ENCODE measurements around the gene UBC.

DNA sequence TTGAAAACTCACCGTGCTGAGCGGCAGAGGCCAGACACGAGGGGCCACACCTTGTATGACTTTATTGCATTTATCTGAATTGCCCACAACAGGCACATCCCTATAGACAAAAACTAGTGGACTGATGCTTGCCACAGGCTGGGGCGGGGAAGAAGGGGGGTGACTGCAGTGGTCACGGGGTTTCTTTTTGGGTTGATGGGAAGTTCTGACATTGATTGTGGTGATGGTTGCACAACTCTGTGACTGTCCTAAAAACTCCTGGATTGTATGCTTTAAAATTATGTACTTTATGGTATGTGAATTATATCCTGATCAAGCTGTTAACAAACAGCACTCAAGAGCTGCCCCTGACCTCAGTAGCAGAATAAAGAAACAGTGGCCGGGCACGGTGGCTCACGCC is 48.8 kb upstream of the UBC start:
- no peak for TF ChIP-seq ZFP3 (CRISPR knock-in tag; IDR thresholded peaks at IDR 0.05)
- TF ChIP-seq, protein P1, sequence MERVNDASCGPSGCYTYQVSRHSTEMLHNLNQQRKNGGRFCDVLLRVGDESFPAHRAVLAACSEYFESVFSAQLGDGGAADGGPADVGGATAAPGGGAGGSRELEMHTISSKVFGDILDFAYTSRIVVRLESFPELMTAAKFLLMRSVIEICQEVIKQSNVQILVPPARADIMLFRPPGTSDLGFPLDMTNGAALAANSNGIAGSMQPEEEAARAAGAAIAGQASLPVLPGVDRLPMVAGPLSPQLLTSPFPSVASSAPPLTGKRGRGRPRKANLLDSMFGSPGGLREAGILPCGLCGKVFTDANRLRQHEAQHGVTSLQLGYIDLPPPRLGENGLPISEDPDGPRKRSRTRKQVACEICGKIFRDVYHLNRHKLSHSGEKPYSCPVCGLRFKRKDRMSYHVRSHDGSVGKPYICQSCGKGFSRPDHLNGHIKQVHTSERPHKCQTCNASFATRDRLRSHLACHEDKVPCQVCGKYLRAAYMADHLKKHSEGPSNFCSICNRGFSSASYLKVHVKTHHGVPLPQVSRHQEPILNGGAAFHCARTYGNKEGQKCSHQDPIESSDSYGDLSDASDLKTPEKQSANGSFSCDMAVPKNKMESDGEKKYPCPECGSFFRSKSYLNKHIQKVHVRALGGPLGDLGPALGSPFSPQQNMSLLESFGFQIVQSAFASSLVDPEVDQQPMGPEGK (CRISPR knock-in tag; IDR thresholded peaks at IDR 0.05; ENCODE audit: borderline replicate concordance): no peak
- no peak for TF ChIP-seq ZNF8 (CRISPR knock-in tag; IDR thresholded peaks at IDR 0.05)
- no peak for TF ChIP-seq RARB (CRISPR knock-in tag; IDR thresholded peaks at IDR 0.05)
- no peak for TF ChIP-seq BACH2 (CRISPR knock-in tag; IDR thresholded peaks at IDR 0.05; ENCODE audit: borderline replicate concordance)
- TF ChIP-seq ARNTL (CRISPR knock-in tag; IDR thresholded peaks at IDR 0.05; ENCODE audit: borderline replicate concordance, low read depth): no peak
- no peak for TF ChIP-seq ZNF70 (CRISPR knock-in tag; IDR thresholded peaks at IDR 0.05)
- no peak for TF ChIP-seq ZNF565 (CRISPR knock-in tag; conservative IDR thresholded peaks at IDR 0.05; ENCODE audit: low read depth)
- TF ChIP-seq ISL1 (CRISPR knock-in tag; IDR thresholded peaks at IDR 0.05): no peak
- no peak for TF ChIP-seq GLIS3 (CRISPR knock-in tag; IDR thresholded peaks at IDR 0.05)
- no peak for TF ChIP-seq ESRRG (CRISPR knock-in tag; IDR thresholded peaks at IDR 0.05)
- TF ChIP-seq, protein P2, sequence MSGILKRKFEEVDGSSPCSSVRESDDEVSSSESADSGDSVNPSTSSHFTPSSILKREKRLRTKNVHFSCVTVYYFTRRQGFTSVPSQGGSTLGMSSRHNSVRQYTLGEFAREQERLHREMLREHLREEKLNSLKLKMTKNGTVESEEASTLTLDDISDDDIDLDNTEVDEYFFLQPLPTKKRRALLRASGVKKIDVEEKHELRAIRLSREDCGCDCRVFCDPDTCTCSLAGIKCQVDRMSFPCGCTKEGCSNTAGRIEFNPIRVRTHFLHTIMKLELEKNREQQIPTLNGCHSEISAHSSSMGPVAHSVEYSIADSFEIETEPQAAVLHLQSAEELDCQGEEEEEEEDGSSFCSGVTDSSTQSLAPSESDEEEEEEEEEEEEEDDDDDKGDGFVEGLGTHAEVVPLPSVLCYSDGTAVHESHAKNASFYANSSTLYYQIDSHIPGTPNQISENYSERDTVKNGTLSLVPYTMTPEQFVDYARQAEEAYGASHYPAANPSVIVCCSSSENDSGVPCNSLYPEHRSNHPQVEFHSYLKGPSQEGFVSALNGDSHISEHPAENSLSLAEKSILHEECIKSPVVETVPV (CRISPR knock-in tag; IDR thresholded peaks at IDR 0.05): no peak
- TF ChIP-seq ZFP30 (CRISPR knock-in tag; IDR thresholded peaks at IDR 0.05): no peak
- TF ChIP-seq, protein P3, sequence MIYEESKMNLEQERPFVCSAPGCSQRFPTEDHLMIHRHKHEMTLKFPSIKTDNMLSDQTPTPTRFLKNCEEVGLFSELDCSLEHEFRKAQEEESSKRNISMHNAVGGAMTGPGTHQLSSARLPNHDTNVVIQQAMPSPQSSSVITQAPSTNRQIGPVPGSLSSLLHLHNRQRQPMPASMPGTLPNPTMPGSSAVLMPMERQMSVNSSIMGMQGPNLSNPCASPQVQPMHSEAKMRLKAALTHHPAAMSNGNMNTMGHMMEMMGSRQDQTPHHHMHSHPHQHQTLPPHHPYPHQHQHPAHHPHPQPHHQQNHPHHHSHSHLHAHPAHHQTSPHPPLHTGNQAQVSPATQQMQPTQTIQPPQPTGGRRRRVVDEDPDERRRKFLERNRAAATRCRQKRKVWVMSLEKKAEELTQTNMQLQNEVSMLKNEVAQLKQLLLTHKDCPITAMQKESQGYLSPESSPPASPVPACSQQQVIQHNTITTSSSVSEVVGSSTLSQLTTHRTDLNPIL (CRISPR knock-in tag; IDR thresholded peaks at IDR 0.05; ENCODE audit: low read depth): no peak

All from SK-N-SH treated with all-trans-retinoic acid at 6 μM for 48 hours (cell line).